GM06990 (cell line): ENCODE measurements around the gene VGLL4.

Source experiments
- DNase-seq: peaks from one replicate; pipeline ENCODE4 v3.0.0-alpha.2; 2011; ENCODE audit not compliant: insufficient read length; ENCODE audit errors: extremely low read depth
- H3K27me3 ChIP-seq: replicated peaks from 2 replicates; pipeline ENCODE4 v1.6.0; 2011; ENCODE audit warnings: low read length; ENCODE audit not compliant: control insufficient read depth, insufficient read depth
- H3K36me3 ChIP-seq: 2 replicates; pipeline ENCODE4 v1.5.1; 2011; ENCODE audit warnings: low read length; ENCODE audit not compliant: control insufficient read depth, insufficient read depth
- H3K4me3 ChIP-seq: replicated peaks from 2 replicates; pipeline ENCODE4 v1.5.1; 2011; ENCODE audit warnings: low read depth, mild to moderate bottlenecking, control low read depth, low read length
- TF ChIP-seq, protein P1 (sequence below): IDR thresholded peaks from 2 replicates; pipeline ENCODE4 v1.5.1; 2011; ENCODE audit warnings: low read length, control low read depth, mild to moderate bottlenecking, inconsistent platforms; ENCODE audit not compliant: insufficient read depth, poor library complexity, severe bottlenecking

VGLL4 gene

GRCh38 chr3:11610700-11611275, 32.9 kb downstream of the VGLL4 start:
- H3K4me3 ChIP-seq = no peak overlapping the region
- H3K27me3 ChIP-seq = no peaks in the 10 kb centered on the region
- TF ChIP-seq, protein P1, sequence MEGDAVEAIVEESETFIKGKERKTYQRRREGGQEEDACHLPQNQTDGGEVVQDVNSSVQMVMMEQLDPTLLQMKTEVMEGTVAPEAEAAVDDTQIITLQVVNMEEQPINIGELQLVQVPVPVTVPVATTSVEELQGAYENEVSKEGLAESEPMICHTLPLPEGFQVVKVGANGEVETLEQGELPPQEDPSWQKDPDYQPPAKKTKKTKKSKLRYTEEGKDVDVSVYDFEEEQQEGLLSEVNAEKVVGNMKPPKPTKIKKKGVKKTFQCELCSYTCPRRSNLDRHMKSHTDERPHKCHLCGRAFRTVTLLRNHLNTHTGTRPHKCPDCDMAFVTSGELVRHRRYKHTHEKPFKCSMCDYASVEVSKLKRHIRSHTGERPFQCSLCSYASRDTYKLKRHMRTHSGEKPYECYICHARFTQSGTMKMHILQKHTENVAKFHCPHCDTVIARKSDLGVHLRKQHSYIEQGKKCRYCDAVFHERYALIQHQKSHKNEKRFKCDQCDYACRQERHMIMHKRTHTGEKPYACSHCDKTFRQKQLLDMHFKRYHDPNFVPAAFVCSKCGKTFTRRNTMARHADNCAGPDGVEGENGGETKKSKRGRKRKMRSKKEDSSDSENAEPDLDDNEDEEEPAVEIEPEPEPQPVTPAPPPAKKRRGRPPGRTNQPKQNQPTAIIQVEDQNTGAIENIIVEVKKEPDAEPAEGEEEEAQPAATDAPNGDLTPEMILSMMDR = no peak
- no peak for DNase-seq
- H3K36me3 ChIP-seq = no peaks in the 10 kb centered on the region; the same call in 1 of the 2 replicates

GRCh38 chr3:11610044-11610671, 33.6 kb downstream of the VGLL4 start:
- TF ChIP-seq, protein P1 = no peak
- H3K36me3 ChIP-seq = no peaks in the 10 kb centered on the region; the same call in 1 of the 2 replicates
- DNase-seq = no peak
- no peak overlapping the region for H3K4me3 ChIP-seq
- H3K27me3 ChIP-seq = no peaks in the 10 kb centered on the region

GRCh38 chr3:11609481-11609880, 34.2 kb downstream of the VGLL4 start:
- Histone ChIP-seq H3K27me3 (no peaks in the 10 kb centered on the region), H3K4me3 (no peak overlapping the region), H3K36me3 (no peaks in the 10 kb centered on the region; the same call in 1 of the 2 replicates)
- TF ChIP-seq, protein P1 = no peak
- DNase-seq = no peak

- Histone ChIP-seq H3K4me3 (no peak overlapping the region), H3K27me3 (no peaks in the 10 kb centered on the region), H3K36me3 (no peaks in the 10 kb centered on the region; the same call in 1 of the 2 replicates)
- TF ChIP-seq, protein P1 = no peak
- no peak for DNase-seq
These were observed 35.9 kb downstream of the VGLL4 start for GRCh38 chr3:11607816-11608215.

GRCh38 chr3:11606865-11607440, 36.8 kb downstream of the VGLL4 start:
- no peak for DNase-seq
- Histone ChIP-seq H3K27me3 (no peaks in the 10 kb centered on the region), H3K4me3 (no peak overlapping the region), H3K36me3 (no peaks in the 10 kb centered on the region; the same call in 1 of the 2 replicates)
- TF ChIP-seq, protein P1 = no peak
